ENCODE measurements around the gene ITGA7.
A peak's percentile ranks its signal among the peaks of the same experiment; 100 is the strongest.

ITGA7 gene

DNA sequence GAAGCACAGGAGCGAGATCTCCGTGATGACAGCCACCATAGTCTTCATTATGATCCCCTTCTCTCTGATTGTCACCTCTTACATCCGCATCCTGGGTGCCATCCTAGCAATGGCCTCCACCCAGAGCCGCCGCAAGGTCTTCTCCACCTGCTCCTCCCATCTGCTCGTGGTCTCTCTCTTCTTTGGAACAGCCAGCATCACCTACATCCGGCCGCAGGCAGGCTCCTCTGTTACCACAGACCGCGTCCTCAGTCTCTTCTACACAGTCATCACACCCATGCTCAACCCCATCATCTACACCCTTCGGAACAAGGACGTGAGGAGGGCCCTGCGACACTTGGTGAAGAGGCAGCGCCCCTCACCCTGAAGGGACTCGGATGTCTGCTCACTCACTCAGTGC, 70.2 kb downstream of the ITGA7 start:
- peak; percentile 46 for DNase-seq

DNA sequence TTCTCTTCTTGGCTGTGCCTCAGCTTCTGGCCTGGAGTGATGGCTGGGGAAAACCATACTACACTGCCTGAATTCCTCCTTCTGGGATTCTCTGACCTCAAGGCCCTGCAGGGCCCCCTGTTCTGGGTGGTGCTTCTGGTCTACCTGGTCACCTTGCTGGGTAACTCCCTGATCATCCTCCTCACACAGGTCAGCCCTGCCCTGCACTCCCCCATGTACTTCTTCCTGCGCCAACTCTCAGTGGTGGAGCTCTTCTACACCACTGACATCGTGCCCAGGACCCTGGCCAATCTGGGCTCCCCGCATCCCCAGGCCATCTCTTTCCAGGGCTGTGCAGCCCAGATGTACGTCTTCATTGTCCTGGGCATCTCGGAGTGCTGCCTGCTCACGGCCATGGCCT, 70.9 kb downstream of the ITGA7 start, which contains the start of gene OR10P1:
Gene OR10P1, plus strand, starts transcription at position 40 of the 400 bp plus-strand sequence. Its CDS starts 0 bp downstream, at position 40.
- DNase-seq, result no peak

- DNase-seq, result no peak
Observed at GRCh38 chr12:55636116-55636655, 71.5 kb downstream of the ITGA7 start.

All from activated CD4-positive, alpha-beta T cell treated with anti-CD3 and anti-CD28 coated beads, Interleukin-2, amount 50 U/mL, for 16 hours (primary cell).